Endothelial cell of coronary artery (primary cell): ENCODE data around the gene UQCRQ. TPM values are rescaled to one million over a fixed set of nuclear protein-coding genes. Genes with fewer than 3 reads are reported as not detected.

Experiments used
- total RNA-seq: library from RNA; depleted of rRNA; stranded (reverse); fragments of >200 nt; gene quantifications from 2 replicates; pipeline ENCODE4 v1.2.3, GENCODE V29; 2014

Gene UQCRQ
- 84.6 and 115 TPM in 2 replicates for total RNA-seq

DNA sequence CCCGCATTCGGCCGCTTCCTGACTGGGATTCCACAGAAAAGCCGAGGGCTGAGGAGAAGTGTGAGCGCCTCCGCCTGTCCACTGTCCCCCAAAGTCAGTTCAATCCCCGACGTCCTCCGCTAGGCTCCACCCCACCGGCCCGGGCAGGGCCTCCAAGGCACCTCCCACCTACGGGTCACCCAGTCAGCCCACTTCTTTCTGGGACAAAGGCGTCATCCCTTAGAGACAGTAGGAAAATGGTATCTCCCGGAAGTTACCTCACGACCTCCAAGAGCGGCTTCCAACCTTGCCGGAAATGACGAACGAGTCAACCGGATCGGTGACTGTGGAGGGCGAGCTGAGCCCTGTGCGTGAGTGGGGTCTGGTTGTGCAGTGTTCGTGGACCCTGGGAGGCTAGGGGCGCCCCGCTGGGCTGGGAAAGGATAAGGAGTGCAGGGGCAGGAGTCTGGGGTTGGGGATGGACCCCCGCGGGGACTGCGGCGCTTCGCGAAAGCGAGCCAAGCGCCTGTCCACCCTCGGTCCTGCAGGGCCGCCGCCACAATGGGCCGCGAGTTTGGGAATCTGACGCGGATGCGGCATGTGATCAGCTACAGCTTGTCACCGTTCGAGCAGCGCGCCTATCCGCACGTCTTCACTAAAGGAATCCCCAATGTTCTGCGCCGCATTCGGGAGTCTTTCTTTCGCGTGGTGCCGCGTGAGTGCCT is at the start of gene UQCRQ, which contains the start of gene GDF9:
Gene UQCRQ, plus strand, starts transcription at position 301 of the 704 bp plus-strand sequence. Its CDS starts 240 bp downstream, at position 541.
Gene GDF9, minus strand, starts transcription at position 128 of the 704 bp plus-strand sequence. CDS start 1,936 bp downstream, outside the sequence.

GRCh38 chr5:132830436-132831094 is 35.9 kb upstream of the UQCRQ start, which contains the start of gene SHROOM1:
Gene SHROOM1 (minus strand): TSS chr5:132830647. CDS start chr5:132826140, 4,507 bp downstream.

DNA sequence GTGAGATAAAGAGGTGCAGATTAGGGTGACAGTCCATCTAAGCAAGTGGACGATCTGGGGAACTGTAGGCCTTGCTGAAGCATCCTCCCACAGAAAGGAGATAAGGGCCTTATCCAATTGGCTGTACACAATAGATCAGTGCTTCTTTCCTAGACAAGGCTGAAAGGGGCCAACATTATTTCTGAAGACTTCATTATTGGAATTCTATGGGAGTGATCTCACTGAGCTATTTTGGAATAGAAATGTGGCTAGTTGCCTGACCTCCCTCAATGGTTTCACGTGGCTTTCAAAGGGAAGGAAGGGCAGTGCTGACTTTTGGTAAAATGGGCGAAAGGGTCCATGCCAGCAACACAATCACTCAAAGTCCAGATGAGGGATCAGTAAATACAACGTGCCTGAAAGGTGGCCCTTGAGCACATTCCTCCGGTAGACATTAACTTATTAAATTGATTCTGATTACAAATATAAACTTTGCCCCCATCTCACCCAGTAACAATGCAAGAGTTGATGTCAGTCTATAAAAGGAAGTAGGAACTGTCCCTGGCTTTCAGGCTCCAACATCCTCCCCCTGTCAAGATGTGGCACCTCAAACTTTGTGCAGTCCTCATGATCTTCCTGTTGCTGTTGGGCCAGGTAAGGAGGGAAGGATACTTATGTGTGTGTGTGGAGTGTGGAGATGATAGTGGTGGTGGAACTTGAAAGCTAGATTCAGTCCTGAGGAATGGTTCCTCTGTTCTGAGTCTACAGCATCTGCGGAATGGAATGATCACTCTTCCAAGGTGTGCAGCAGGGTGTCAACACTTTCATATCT is 6.9 kb downstream of the UQCRQ start, which contains the start of gene LEAP2:
Gene LEAP2, plus strand, starts transcription at position 550 of the 811 bp plus-strand sequence. Its CDS starts 27 bp downstream, at position 577.

Other genes starting within 250 kb of the UQCRQ start
- gene IL13, start 208.5 kb upstream of the UQCRQ start, total RNA-seq, result not detected in 2 replicates
- not detected in 2 replicates for gene IL4, start 192.7 kb upstream of the UQCRQ start, total RNA-seq
- gene KIF3A, start 129.1 kb upstream of the UQCRQ start, total RNA-seq, result 10.4 and 13.2 TPM in 2 replicates
- gene CCNI2, start 119.2 kb upstream of the UQCRQ start, total RNA-seq, result not detected in 2 replicates
- 44.6 and 61.6 TPM in 2 replicates for gene SEPTIN8, start 89.4 kb upstream of the UQCRQ start, total RNA-seq
- not detected in 2 replicates for gene SOWAHA, start 53.3 kb upstream of the UQCRQ start, total RNA-seq
- gene SHROOM1, start 36.0 kb upstream of the UQCRQ start, total RNA-seq, result 4.2 and 4.3 TPM in 2 replicates
- under 0.01 and 0.09 TPM in 2 replicates for gene GDF9, start 173 bp upstream of the UQCRQ start, total RNA-seq
- gene LEAP2, start 7.0 kb downstream of the UQCRQ start, total RNA-seq, result 0.09 and 0.19 TPM in 2 replicates
- gene AFF4, start 97.0 kb downstream of the UQCRQ start, total RNA-seq, result 30.4 and 34.4 TPM in 2 replicates
- gene ZCCHC10, start 159.9 kb downstream of the UQCRQ start, total RNA-seq, result 9.9 and 15.6 TPM in 2 replicates
- gene HSPA4, start 185.4 kb downstream of the UQCRQ start, total RNA-seq, result 110 and 115 TPM in 2 replicates